Neural progenitor cell (in vitro differentiated cells): ENCODE results near the gene ANKRD39. TPM values are rescaled to one million over a fixed set of nuclear protein-coding genes. Genes with fewer than 3 reads are reported as not detected.
A peak's percentile ranks its signal among the peaks of the same experiment; 100 is the strongest.

Experiments used
- DNase-seq: peaks from one replicate; pipeline ENCODE4 v3.0.0-alpha.2; 2016; ENCODE audit warnings: low spot score
- H2AFZ ChIP-seq: fragments of 200-600 bp; sonication (generic); replicated peaks from 2 replicates; pipeline ENCODE4 v1.6.1; 2016; ENCODE audit warnings: antibody characterized with exemption
- H3F3A ChIP-seq: fragments of 200-600 bp; sonication (generic); 2 replicates; pipeline ENCODE4 v1.6.1; 2016; ENCODE audit warnings: antibody characterized with exemption, low read depth
- H3K27ac ChIP-seq: fragments of 200-600 bp; sonication (generic); 2 replicates; pipeline ENCODE4 v1.5.1; 2016; ENCODE audit warnings: mild to moderate bottlenecking
- H3K27me3 ChIP-seq: fragments of 200-600 bp; sonication (generic); 2 replicates; pipeline ENCODE4 v1.6.1; 2016; ENCODE audit warnings: mild to moderate bottlenecking, moderate library complexity
- H3K36me3 ChIP-seq: fragments of 200-600 bp; sonication (generic); 2 replicates; pipeline ENCODE4 v1.5.1; 2016
- H3K4me1 ChIP-seq: fragments of 200-600 bp; sonication (generic); 2 replicates; pipeline ENCODE4 v1.6.1; 2016; ENCODE audit warnings: mixed run types
- H3K4me2 ChIP-seq: fragments of 200-600 bp; sonication (generic); 2 replicates; pipeline ENCODE4 v1.6.1; 2016
- H3K4me3 ChIP-seq: fragments of 200-600 bp; sonication (generic); 2 replicates; pipeline ENCODE4 v1.5.1; 2016
- H3K79me2 ChIP-seq: fragments of 200-600 bp; sonication (generic); 2 replicates; pipeline ENCODE4 v1.6.1; 2016; ENCODE audit warnings: low read depth
- H3K9ac ChIP-seq: fragments of 200-600 bp; sonication (generic); 2 replicates; pipeline ENCODE4 v1.6.1; 2016
- H3K9me3 ChIP-seq: fragments of 200-600 bp; sonication (generic); 2 replicates; pipeline ENCODE4 v1.5.1; 2016; ENCODE audit warnings: low read depth
- H4K20me1 ChIP-seq: fragments of 200-600 bp; sonication (generic); 2 replicates; pipeline ENCODE4 v1.6.1; 2016; ENCODE audit warnings: low read depth
- H3K27ac Mint-ChIP-seq: 3 replicates; pipeline ENCODE4 v1.8.0; 2021; ENCODE audit warnings: mixed read lengths
- H3K27me3 Mint-ChIP-seq: 2 replicates; pipeline ENCODE4 v1.8.0; 2022; ENCODE audit warnings: low read depth, mild to moderate bottlenecking, inconsistent platforms, moderate library complexity, mixed read lengths; ENCODE audit not compliant: insufficient read depth
- H3K36me3 Mint-ChIP-seq: 3 replicates; pipeline ENCODE4 v1.8.0; 2021; ENCODE audit warnings: mixed read lengths
- H3K4me1 Mint-ChIP-seq: 3 replicates; pipeline ENCODE4 v1.8.0; 2021; ENCODE audit warnings: mixed read lengths
- H3K4me3 Mint-ChIP-seq: 3 replicates; pipeline ENCODE4 v1.8.0; 2021; ENCODE audit warnings: mild to moderate bottlenecking, moderate library complexity, mixed read lengths
- H3K9me3 Mint-ChIP-seq: 3 replicates; pipeline ENCODE4 v1.8.0; 2020; ENCODE audit warnings: mixed read lengths
- CTCF ChIP-seq: fragments of 200-600 bp; sonication (generic); IDR thresholded peaks from 2 replicates; pipeline ENCODE4 v1.5.1; 2017; ENCODE audit warnings: antibody characterized with exemption, mild to moderate bottlenecking
- EZH2 ChIP-seq: fragments of 200-600 bp; sonication (generic); IDR thresholded peaks from 2 replicates; pipeline ENCODE4 v1.6.1; 2017; ENCODE audit warnings: antibody characterized with exemption, mild to moderate bottlenecking, moderate library complexity
- EZH2phosphoT487 ChIP-seq: fragments of 200-600 bp; sonication (generic); IDR thresholded peaks from 2 replicates; pipeline ENCODE4 v1.6.1; 2017; ENCODE audit warnings: antibody characterized with exemption
- total RNA-seq: library from RNA; depleted of rRNA; stranded (reverse); fragments of >200 nt; gene quantifications from 2 replicates; pipeline ENCODE4 v1.2.3, GENCODE V29; 2015; ENCODE audit warnings: low replicate concordance

The ANKRD39 gene
- total RNA-seq, 1 donor from 2014 or later: 4.0 TPM

GRCh38 chr2:96885432-96886347, 27.9 kb upstream of the ANKRD39 start:
- H3K4me3 Mint-ChIP-seq: peak overlapping the region; percentile 5
- no peak overlapping the region for H3K27ac ChIP-seq
- no peaks in the 10 kb centered on the region for H3K9me3 Mint-ChIP-seq
- peak overlapping the region; percentile 96 for H3K27ac Mint-ChIP-seq
- H3K27me3 Mint-ChIP-seq: peaks cover 9% of the 10 kb centered on the region
- H3K4me2 ChIP-seq: no peak overlapping the region
- peaks cover 25% of the 10 kb centered on the region for H3F3A ChIP-seq
- TF ChIP-seq EZH2phosphoT487: no peak
- TF ChIP-seq CTCF: no peak
- no peak for TF ChIP-seq EZH2
- H3K4me1 Mint-ChIP-seq: peaks cover 44% of the 10 kb centered on the region
- H3K9ac ChIP-seq: no peak overlapping the region
- no peaks in the 10 kb centered on the region for H3K36me3 Mint-ChIP-seq
- H2AFZ ChIP-seq: no peak overlapping the region
- peaks cover 36% of the 10 kb centered on the region for H3K4me1 ChIP-seq
- H3K79me2 ChIP-seq: no peaks in the 10 kb centered on the region
- no peak overlapping the region for H3K4me3 ChIP-seq
- H3K9me3 ChIP-seq: no peaks in the 10 kb centered on the region
- no peaks in the 10 kb centered on the region for H4K20me1 ChIP-seq
- no peaks in the 10 kb centered on the region for H3K36me3 ChIP-seq
- no peak for DNase-seq
- H3K27me3 ChIP-seq: no peaks in the 10 kb centered on the region

GRCh38 chr2:96884299-96885094, 26.7 kb upstream of the ANKRD39 start:
- no peaks in the 10 kb centered on the region for H3K27me3 ChIP-seq
- H3F3A ChIP-seq: peaks cover 26% of the 10 kb centered on the region
- no peak overlapping the region for H3K4me3 Mint-ChIP-seq
- TF ChIP-seq EZH2 (no peak), CTCF (no peak)
- no peaks in the 10 kb centered on the region for H4K20me1 ChIP-seq
- DNase-seq: no peak
- H3K9me3 Mint-ChIP-seq: no peaks in the 10 kb centered on the region
- peak overlapping the region; percentile 90 for H3K27ac Mint-ChIP-seq
- H3K36me3 ChIP-seq: no peaks in the 10 kb centered on the region
- peaks cover 7% of the 10 kb centered on the region for H3K27me3 Mint-ChIP-seq
- H3K4me3 ChIP-seq: no peak overlapping the region
- no peak overlapping the region for H3K9ac ChIP-seq
- no peaks in the 10 kb centered on the region for H3K9me3 ChIP-seq
- H2AFZ ChIP-seq: no peak overlapping the region
- H3K79me2 ChIP-seq: no peaks in the 10 kb centered on the region
- H3K4me1 ChIP-seq: peaks cover 37% of the 10 kb centered on the region
- H3K4me1 Mint-ChIP-seq: peaks cover 46% of the 10 kb centered on the region
- no peaks in the 10 kb centered on the region for H3K36me3 Mint-ChIP-seq
- no peak overlapping the region for H3K27ac ChIP-seq
- no peak overlapping the region for H3K4me2 ChIP-seq

GRCh38 chr2:96883306-96883705, 25.5 kb upstream of the ANKRD39 start:
- H3K4me1 Mint-ChIP-seq: peaks cover 51% of the 10 kb centered on the region
- peaks cover 26% of the 10 kb centered on the region for H3F3A ChIP-seq
- H3K9me3 ChIP-seq: no peaks in the 10 kb centered on the region
- H3K27ac ChIP-seq: no peak overlapping the region
- no peaks in the 10 kb centered on the region for H3K79me2 ChIP-seq
- no peaks in the 10 kb centered on the region for H3K27me3 ChIP-seq
- H3K36me3 Mint-ChIP-seq: no peaks in the 10 kb centered on the region
- no peaks in the 10 kb centered on the region for H3K36me3 ChIP-seq
- no peak for DNase-seq
- no peak overlapping the region for H3K27ac Mint-ChIP-seq
- no peak overlapping the region for H2AFZ ChIP-seq
- H3K4me2 ChIP-seq: no peak overlapping the region
- H4K20me1 ChIP-seq: no peaks in the 10 kb centered on the region
- no peak overlapping the region for H3K4me3 Mint-ChIP-seq
- H3K4me1 ChIP-seq: peaks cover 47% of the 10 kb centered on the region
- H3K27me3 Mint-ChIP-seq: peaks cover 9% of the 10 kb centered on the region
- H3K9me3 Mint-ChIP-seq: no peaks in the 10 kb centered on the region
- H3K9ac ChIP-seq: no peak overlapping the region
- TF ChIP-seq EZH2: no peak
- no peak for TF ChIP-seq EZH2phosphoT487
- TF ChIP-seq CTCF: no peak
- H3K4me3 ChIP-seq: no peak overlapping the region
